Right ventricle myocardium superior (tissue), 1 donor: ENCODE measurements around the gene ZNF311. TPM values are rescaled to one million over a fixed set of nuclear protein-coding genes. Genes with fewer than 3 reads are reported as not detected.
A peak's percentile ranks its signal among the peaks of the same experiment; 100 is the strongest.
"Not testable (repeated sequence)": the region's sequence is repeated elsewhere in the genome, so short reads cannot be mapped to it uniquely, and the experiment has no call there.

Experiments
- ATAC-seq: fragments of 200-7000 bp; cut with Tn5 transposase; one replicate; pipeline ENCODE4 v1.9.1; 2020; ENCODE audit warnings: mild to moderate bottlenecking; ENCODE audit not compliant: poor library complexity
- DNase-seq: peaks from one replicate; pipeline ENCODE4 v3.0.0-alpha.2; 2020
- intact Hi-C: fragments of 100-400 bp; cut with DNase I; formaldehyde crosslinking; loops from one replicate; pipeline ENCODE4 v1.11.2; 2022
- total RNA-seq: library from RNA; stranded (reverse); fragmentation: NEBNext Ultra II Directional; extraction: Animal tissue kit (Norgen Biotek cat#: 25700); gene quantifications from one replicate; pipeline ENCODE4 v1.2.1, GENCODE V29; 2021
- donor health status: DM: no; HTN: yes; CAD: no; lungs with severe emphysema.

The ZNF311 gene
- total RNA-seq, 1 donor from 2014 or later, result 0.08 TPM

- ATAC-seq, result no peak
- intact Hi-C loops, result no loop called here
- no peak for DNase-seq
Observed at GRCh38 chr6:28968476-28968875, 36.6 kb downstream of the ZNF311 start.

GRCh38 chr6:28965706-28966105 lies 39.4 kb downstream of the ZNF311 start:
- no peak for ATAC-seq
- no peak for DNase-seq
- intact Hi-C loops, result no loop called here

GRCh38 chr6:28960846-28961500 lies 44.1 kb downstream of the ZNF311 start:
- ATAC-seq, result no peak
- no peak for DNase-seq
- intact Hi-C loops, result no loop called here

- intact Hi-C loops, ATAC-seq, DNase-seq: not testable (repeated sequence)
Observed at GRCh38 chr6:28958561-28959243, 46.4 kb downstream of the ZNF311 start.

GRCh38 chr6:28957795-28958314 lies 47.3 kb downstream of the ZNF311 start:
- DNase-seq, ATAC-seq, intact Hi-C loops: not testable (repeated sequence)

- intact Hi-C loops, result no loop called here
- ATAC-seq (no peak), DNase-seq (no peak)
Observed at GRCh38 chr6:28956331-28956730, 48.8 kb downstream of the ZNF311 start.

- intact Hi-C loops, result no loop called here
- peak; percentile 34 for ATAC-seq
- DNase-seq, result no peak
Observed at GRCh38 chr6:28953585-28954258, 51.4 kb downstream of the ZNF311 start.

GRCh38 chr6:28953039-28953584 lies 52.0 kb downstream of the ZNF311 start:
- DNase-seq, result no peak
- intact Hi-C loops, result no loop called here
- ATAC-seq, result peak; percentile 89

GRCh38 chr6:28949656-28950195 lies 55.4 kb downstream of the ZNF311 start:
- ATAC-seq, intact Hi-C loops, DNase-seq: not testable (repeated sequence)

- intact Hi-C loops, result no loop called here
- DNase-seq, result no peak
- ATAC-seq, result no peak
Observed at GRCh38 chr6:28948782-28949486, 56.2 kb downstream of the ZNF311 start.

GRCh38 chr6:28947831-28948270 lies 57.3 kb downstream of the ZNF311 start:
- DNase-seq (no peak), ATAC-seq (no peak)
- intact Hi-C loops, result no loop called here

GRCh38 chr6:28947067-28947765 lies 57.9 kb downstream of the ZNF311 start:
- no peak for ATAC-seq
- intact Hi-C loops, result no loop called here
- DNase-seq, result no peak

- intact Hi-C loops, result no loop called here
Observed at GRCh38 chr6:28945349-28945748, 59.8 kb downstream of the ZNF311 start.

More at GRCh38 chr6:28945349-28945748, 59.8 kb downstream of the ZNF311 start:
- DNase-seq (no peak), ATAC-seq (no peak)

Other genes starting within 250 kb of the ZNF311 start
- 15.7 TPM for gene TRIM27, start 81.3 kb downstream of the ZNF311 start, total RNA-seq
- gene OR2W1, start 39.9 kb upstream of the ZNF311 start, total RNA-seq, result not detected
- gene OR2B3, start 82.0 kb upstream of the ZNF311 start, total RNA-seq, result not detected
- gene OR2J1, start 94.2 kb upstream of the ZNF311 start, total RNA-seq, result not detected
- gene OR2J3, start 102.7 kb upstream of the ZNF311 start, total RNA-seq, result not detected
- gene OR2J2, start 165.6 kb upstream of the ZNF311 start, total RNA-seq, result not detected